ENCODE data around the gene FBRSL1.
A peak's percentile ranks its signal among the peaks of the same experiment; 100 is the strongest.

The FBRSL1 gene

GRCh38 chr12:132536102-132536876, 46.3 kb downstream of the FBRSL1 start:
- H3K4me2 ChIP-seq = no peak overlapping the region; a peak in 2 of 22 replicates
- H4K20me1 ChIP-seq = peaks cover 11 to 86% (median 50%) of the 10 kb centered on the region in 11 experiments; a peak in 19 of 22 replicates
- no peak overlapping the region for H3K27ac ChIP-seq
- no peak overlapping the region for H3K9ac ChIP-seq
- no peaks in the 10 kb centered on the region; a peak in 1 of 22 replicates for H3K9me3 ChIP-seq (replicated peaks in 1 of 11)
- no peak overlapping the region for H3K4me3 ChIP-seq
- TF ChIP-seq Cebpa-rat (IDR thresholded peaks at IDR 0.05) = no peak
- H3K36me3 ChIP-seq = no peaks in the 10 kb centered on the region; a peak in 3 of 22 replicates
- peaks cover 0 to 7% (median 0%) of the 10 kb centered on the region in 11 experiments; a peak in 3 of 22 replicates for H3K27me3 ChIP-seq
- peaks cover 0 to 79% (median 61%) of the 10 kb centered on the region in 10 experiments; a peak in 17 of 20 replicates for H3K4me1 ChIP-seq

GRCh38 chr12:132537049-132537448, 47.1 kb downstream of the FBRSL1 start:
- peaks cover 12 to 86% (median 50%) of the 10 kb centered on the region in 11 experiments; a peak in 19 of 22 replicates for H4K20me1 ChIP-seq
- H3K36me3 ChIP-seq = no peaks in the 10 kb centered on the region; a peak in 3 of 22 replicates
- H3K9me3 ChIP-seq (replicated peaks in 1 of 11) = no peaks in the 10 kb centered on the region; a peak in 1 of 22 replicates
- H3K9ac ChIP-seq = no peak overlapping the region
- no peak overlapping the region for H3K4me3 ChIP-seq
- H3K4me1 ChIP-seq = peaks cover 0 to 79% (median 57%) of the 10 kb centered on the region in 10 experiments; a peak in 17 of 20 replicates
- peaks cover 0 to 3% (median 0%) of the 10 kb centered on the region in 11 experiments; a peak in 3 of 22 replicates for H3K27me3 ChIP-seq
- H3K27ac ChIP-seq = no peak overlapping the region
- H3K4me2 ChIP-seq = peak overlapping the region in 2 of 11 experiments; percentile 17 to 34; a peak in 6 of 22 replicates
- no peak for TF ChIP-seq Cebpa-rat (IDR thresholded peaks at IDR 0.05)

- Histone ChIP-seq H3K4me1 (peaks cover 0 to 79% (median 57%) of the 10 kb centered on the region in 10 experiments; a peak in 17 of 20 replicates), H3K27ac (no peak overlapping the region)
Observed at GRCh38 chr12:132537836-132538662, 48.1 kb downstream of the FBRSL1 start.

GRCh38 chr12:132538663-132538990, 48.7 kb downstream of the FBRSL1 start:
- peaks cover 0 to 9% (median 0%) of the 10 kb centered on the region in 11 experiments; a peak in 3 of 22 replicates for H3K36me3 ChIP-seq
- H3K4me1 ChIP-seq = peaks cover 0 to 79% (median 57%) of the 10 kb centered on the region in 10 experiments; a peak in 17 of 20 replicates
- no peak overlapping the region for H3K4me3 ChIP-seq
- peak overlapping the region in 4 of 11 experiments; percentile 15 to 34 (median 22); a peak in 4 of 22 replicates for H3K4me2 ChIP-seq
- TF ChIP-seq Cebpa-rat (IDR thresholded peaks at IDR 0.05) = no peak
- H3K27ac ChIP-seq = no peak overlapping the region
- H3K9me3 ChIP-seq (replicated peaks in 1 of 11) = no peaks in the 10 kb centered on the region; a peak in 1 of 22 replicates
- H3K27me3 ChIP-seq = no peaks in the 10 kb centered on the region
- H3K9ac ChIP-seq = no peak overlapping the region
- peaks cover 12 to 87% (median 54%) of the 10 kb centered on the region in 11 experiments; a peak in 19 of 22 replicates for H4K20me1 ChIP-seq

More at GRCh38 chr12:132537836-132538662, 48.1 kb downstream of the FBRSL1 start:
- peaks cover 0 to 4% (median 0%) of the 10 kb centered on the region in 11 experiments; a peak in 3 of 22 replicates for H3K36me3 ChIP-seq
- peak overlapping the region in 4 of 11 experiments; percentile 15 to 34 (median 22); a peak in 8 of 22 replicates for H3K4me2 ChIP-seq
- no peak overlapping the region for H3K9ac ChIP-seq
- H3K9me3 ChIP-seq (replicated peaks in 1 of 11) = no peaks in the 10 kb centered on the region; a peak in 1 of 22 replicates
- peaks cover 17 to 88% (median 56%) of the 10 kb centered on the region in 11 experiments; a peak in 20 of 22 replicates for H4K20me1 ChIP-seq
- no peak overlapping the region for H3K4me3 ChIP-seq
- no peak for TF ChIP-seq Cebpa-rat (IDR thresholded peaks at IDR 0.05)
- no peaks in the 10 kb centered on the region; a peak in 1 of 22 replicates for H3K27me3 ChIP-seq

GRCh38 chr12:132539016-132539773, 49.2 kb downstream of the FBRSL1 start:
- Histone ChIP-seq H3K9me3 (replicated peaks in 1 of 11) (no peaks in the 10 kb centered on the region; a peak in 1 of 22 replicates), H3K36me3 (peaks cover 0 to 10% (median 0%) of the 10 kb centered on the region in 11 experiments; a peak in 3 of 22 replicates), H3K9ac (no peak overlapping the region), H4K20me1 (peaks cover 7 to 87% (median 54%) of the 10 kb centered on the region in 11 experiments; a peak in 18 of 22 replicates), H3K4me3 (no peak overlapping the region), H3K4me2 (0 out of 22 replicates have a peak overlapping the region, but pooled peaks of 1 of the 11 experiments have one; percentile 26), H3K4me1 (peaks cover 0 to 79% (median 57%) of the 10 kb centered on the region in 10 experiments; a peak in 17 of 20 replicates), H3K27me3 (no peaks in the 10 kb centered on the region), H3K27ac (no peak overlapping the region)
- TF ChIP-seq Cebpa-rat (IDR thresholded peaks at IDR 0.05) = no peak

- peaks cover 0 to under 1% (median 0%) of the 10 kb centered on the region in 11 experiments; a peak in 1 of 22 replicates for H3K27me3 ChIP-seq
- H4K20me1 ChIP-seq = peaks cover 0 to 87% (median 59%) of the 10 kb centered on the region in 11 experiments; a peak in 19 of 22 replicates
- H3K4me1 ChIP-seq = peaks cover 4 to 77% (median 52%) of the 10 kb centered on the region in 10 experiments
- no peak overlapping the region for H3K4me3 ChIP-seq
- H3K4me2 ChIP-seq = no peak overlapping the region
- no peak overlapping the region for H3K9ac ChIP-seq
- peaks cover 0 to 10% (median 0%) of the 10 kb centered on the region in 11 experiments; a peak in 3 of 22 replicates for H3K36me3 ChIP-seq
- no peak overlapping the region for H3K27ac ChIP-seq
- no peaks in the 10 kb centered on the region; a peak in 1 of 22 replicates for H3K9me3 ChIP-seq (replicated peaks in 1 of 11)
- no peak for TF ChIP-seq Cebpa-rat (IDR thresholded peaks at IDR 0.05)
Observed at GRCh38 chr12:132540436-132540835, 50.5 kb downstream of the FBRSL1 start.

- Histone ChIP-seq H3K4me1 (peaks cover 12 to 81% (median 59%) of the 10 kb centered on the region in 10 experiments), H3K4me3 (no peak overlapping the region), H3K27me3 (peaks cover 0 to 6% (median 0%) of the 10 kb centered on the region in 11 experiments; a peak in 2 of 22 replicates), H3K4me2 (no peak overlapping the region; a peak in 1 of 22 replicates), H4K20me1 (peaks cover 7 to 87% (median 67%) of the 10 kb centered on the region in 11 experiments; a peak in 20 of 22 replicates), H3K36me3 (peaks cover 0 to 10% (median 0%) of the 10 kb centered on the region in 11 experiments; a peak in 3 of 22 replicates), H3K9ac (no peak overlapping the region), H3K27ac (no peak overlapping the region), H3K9me3 (replicated peaks in 1 of 11) (no peaks in the 10 kb centered on the region; a peak in 1 of 22 replicates)
- TF ChIP-seq Cebpa-rat (IDR thresholded peaks at IDR 0.05) = no peak
Observed at GRCh38 chr12:132541200-132541599, 51.2 kb downstream of the FBRSL1 start.
